HG03060 (cell line): ENCODE data around the gene CLIC1.

Source experiments
- ATAC-seq: cut with Tn5 transposase; IDR thresholded peaks from one replicate; pipeline ENCODE4 v1.9.1; 2021; ENCODE audit warnings: low read depth, moderate number of reproducible peaks; ENCODE audit not compliant: unreplicated experiment

CLIC1 gene

GRCh38 chr6:31736021-31736767 lies at the start of gene CLIC1:
CLIC1 (minus strand) TSS chr6:31736530; CDS start chr6:31736300, 230 bp downstream.
- no peak for ATAC-seq

- ATAC-seq: no peak
Measured at GRCh38 chr6:31785475-31785874, 49.1 kb upstream of the CLIC1 start.

- no peak for ATAC-seq
Measured at GRCh38 chr6:31784098-31784925, 48.0 kb upstream of the CLIC1 start.

GRCh38 chr6:31782126-31782855 lies 46.0 kb upstream of the CLIC1 start:
- ATAC-seq: no peak

- no peak for ATAC-seq
Measured at GRCh38 chr6:31781244-31782125, 45.2 kb upstream of the CLIC1 start.

GRCh38 chr6:31780507-31781243 lies 44.3 kb upstream of the CLIC1 start:
- no peak for ATAC-seq

GRCh38 chr6:31779908-31780307 lies 43.6 kb upstream of the CLIC1 start:
- no peak for ATAC-seq

- no peak for ATAC-seq
Measured at GRCh38 chr6:31778999-31779885, 42.9 kb upstream of the CLIC1 start.

- ATAC-seq: no peak
Measured at GRCh38 chr6:31778193-31778592, 41.9 kb upstream of the CLIC1 start.

- ATAC-seq: no peak
Measured at GRCh38 chr6:31777667-31778050, 41.3 kb upstream of the CLIC1 start.

GRCh38 chr6:31776989-31777666 lies 40.8 kb upstream of the CLIC1 start, which contains the start of gene VWA7:
VWA7 (minus strand) TSS chr6:31777328; CDS start chr6:31776779, 549 bp downstream.
- no peak for ATAC-seq

- ATAC-seq: no peak
Measured at GRCh38 chr6:31776485-31776988, 40.2 kb upstream of the CLIC1 start.

GRCh38 chr6:31775633-31776484 lies 39.5 kb upstream of the CLIC1 start:
- ATAC-seq: no peak

GRCh38 chr6:31775184-31775583 lies 38.9 kb upstream of the CLIC1 start:
- no peak for ATAC-seq

GRCh38 chr6:31771992-31772358 lies 35.6 kb upstream of the CLIC1 start:
- no peak for ATAC-seq

- ATAC-seq: no peak
Measured at GRCh38 chr6:31770860-31771259, 34.5 kb upstream of the CLIC1 start.
